DMS114 treated with DMSO at 0.1 percent for 48 hours (cell line): ENCODE data around the gene SLC16A10.
"Not testable (repeated sequence)": the region's sequence is repeated elsewhere in the genome, so short reads cannot be mapped to it uniquely, and the experiment has no call there.

ENCODE experiments used
- DNase-seq: peaks from one replicate; lab custom pipeline; 2025; ENCODE audit not compliant: unreplicated experiment; lab: John Stamatoyannopoulos, UW

The SLC16A10 gene

DNA sequence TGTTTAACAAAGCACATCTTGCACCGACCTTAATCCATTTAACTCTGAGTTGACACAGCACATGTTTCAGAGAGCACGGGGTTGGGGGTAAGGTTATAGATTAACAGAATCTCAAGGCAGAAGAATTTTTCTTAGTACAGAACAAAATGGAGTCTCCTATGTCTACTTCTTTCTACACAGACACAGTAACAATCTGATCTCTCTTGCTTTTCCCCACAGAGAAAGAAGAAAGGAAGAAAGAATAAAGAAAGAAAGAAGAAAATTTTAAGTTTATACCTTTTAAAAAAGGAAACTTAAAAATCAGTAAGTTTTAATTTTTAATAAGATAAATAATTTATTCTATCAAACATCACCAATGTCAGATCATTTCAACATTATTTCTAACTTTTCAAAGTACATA lies 168.5 kb downstream of the SLC16A10 start:
- not testable (repeated sequence) for DNase-seq

DNA sequence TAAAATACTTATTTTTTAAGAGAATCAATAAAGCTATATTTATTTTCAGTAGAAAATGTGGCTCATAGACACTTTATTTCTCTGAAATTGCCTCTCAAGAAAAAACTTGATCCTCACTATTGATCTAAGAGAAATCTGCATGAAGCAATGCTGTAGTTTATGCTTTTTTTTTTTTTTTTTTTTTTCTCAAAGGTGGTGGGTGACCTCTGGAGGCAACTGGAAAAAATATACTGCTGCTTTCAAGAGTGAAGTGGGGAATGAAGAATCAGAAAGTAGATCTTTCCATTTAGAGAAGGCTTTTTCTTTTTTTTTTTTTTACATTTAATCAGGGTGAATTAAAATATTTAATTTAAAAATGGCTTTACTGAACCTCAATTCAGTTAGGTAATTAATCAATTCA lies 169.3 kb downstream of the SLC16A10 start:
- DNase-seq = peak; percentile 7

DNA sequence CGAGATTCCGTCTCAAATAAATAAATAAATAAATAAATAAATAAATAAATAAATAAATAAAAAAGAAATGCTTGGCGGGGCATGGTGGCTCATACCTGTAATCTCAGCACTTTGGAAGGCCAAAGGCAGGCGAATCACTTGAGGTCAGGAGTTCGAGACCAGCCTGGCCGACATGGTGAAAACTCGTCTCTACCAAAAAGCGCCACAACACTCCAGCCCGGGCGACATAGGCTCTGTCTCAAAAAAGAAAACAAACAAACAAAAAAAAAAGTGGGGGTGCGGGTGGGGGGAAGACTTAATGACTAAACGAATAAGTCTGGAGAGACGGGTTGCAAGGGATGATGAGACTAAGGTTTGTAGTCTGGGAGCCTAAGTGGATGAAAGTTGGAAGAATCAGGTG lies 170.7 kb downstream of the SLC16A10 start:
- no peak for DNase-seq

DNA sequence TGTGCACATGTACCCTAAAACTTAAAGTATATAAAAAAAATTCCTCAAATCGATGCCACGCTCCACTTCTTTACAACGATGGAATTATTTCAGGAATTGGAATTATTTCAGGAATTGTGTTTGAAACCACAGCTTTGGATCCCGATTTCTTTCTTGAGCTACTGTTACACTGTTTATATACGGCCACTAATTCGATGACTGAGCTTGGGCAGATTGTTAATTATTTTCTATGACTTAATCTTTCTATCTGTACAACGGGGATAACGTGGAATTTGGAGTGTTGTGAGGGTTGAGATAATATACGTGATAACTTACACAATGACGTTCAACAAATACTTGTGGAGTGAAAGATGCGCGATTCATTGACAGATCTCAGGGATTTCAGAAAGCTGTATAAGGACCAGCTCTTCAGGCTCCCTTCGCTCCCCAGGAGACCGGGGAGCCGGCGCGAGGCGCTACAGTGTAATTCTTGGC lies 171.3 kb downstream of the SLC16A10 start:
- DNase-seq = no peak

DNA sequence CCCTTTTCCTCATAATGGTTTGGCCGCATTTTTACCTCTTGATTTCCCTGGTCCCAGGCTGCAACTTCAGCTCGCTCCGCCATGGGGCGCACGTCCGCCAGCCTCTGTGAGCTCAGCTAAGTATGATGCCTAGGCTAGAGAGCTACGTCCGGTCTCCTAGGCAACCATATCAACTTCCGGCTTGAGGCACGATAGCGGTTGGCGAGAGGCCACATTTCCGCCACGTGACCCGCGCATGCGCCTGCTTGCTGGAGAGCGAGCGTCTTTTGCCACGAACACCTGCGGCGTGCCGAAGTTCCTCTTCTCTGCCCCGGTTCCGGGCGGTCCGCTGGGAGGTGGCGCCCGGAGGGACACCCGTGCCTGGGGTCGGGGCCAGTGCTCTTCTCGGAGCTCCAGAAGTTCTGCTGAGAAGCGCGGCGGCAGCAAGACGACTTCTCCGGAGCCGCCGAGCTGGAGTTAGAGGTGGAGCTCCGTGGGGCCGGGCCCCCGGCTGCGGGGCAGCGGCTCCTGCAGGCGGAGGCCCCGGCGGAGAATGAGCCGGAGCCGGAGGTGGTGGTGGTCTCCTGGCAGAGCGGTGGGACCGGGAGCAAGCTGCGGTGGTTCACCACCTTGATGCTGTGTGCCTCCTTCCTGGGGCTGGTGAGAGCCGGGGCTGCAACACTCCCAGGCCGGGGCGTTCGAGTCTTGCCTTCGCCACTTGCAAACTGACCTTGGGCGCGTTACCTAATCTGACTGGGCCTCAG lies 172.0 kb downstream of the SLC16A10 start:
- peak; percentile 98 for DNase-seq

DNA sequence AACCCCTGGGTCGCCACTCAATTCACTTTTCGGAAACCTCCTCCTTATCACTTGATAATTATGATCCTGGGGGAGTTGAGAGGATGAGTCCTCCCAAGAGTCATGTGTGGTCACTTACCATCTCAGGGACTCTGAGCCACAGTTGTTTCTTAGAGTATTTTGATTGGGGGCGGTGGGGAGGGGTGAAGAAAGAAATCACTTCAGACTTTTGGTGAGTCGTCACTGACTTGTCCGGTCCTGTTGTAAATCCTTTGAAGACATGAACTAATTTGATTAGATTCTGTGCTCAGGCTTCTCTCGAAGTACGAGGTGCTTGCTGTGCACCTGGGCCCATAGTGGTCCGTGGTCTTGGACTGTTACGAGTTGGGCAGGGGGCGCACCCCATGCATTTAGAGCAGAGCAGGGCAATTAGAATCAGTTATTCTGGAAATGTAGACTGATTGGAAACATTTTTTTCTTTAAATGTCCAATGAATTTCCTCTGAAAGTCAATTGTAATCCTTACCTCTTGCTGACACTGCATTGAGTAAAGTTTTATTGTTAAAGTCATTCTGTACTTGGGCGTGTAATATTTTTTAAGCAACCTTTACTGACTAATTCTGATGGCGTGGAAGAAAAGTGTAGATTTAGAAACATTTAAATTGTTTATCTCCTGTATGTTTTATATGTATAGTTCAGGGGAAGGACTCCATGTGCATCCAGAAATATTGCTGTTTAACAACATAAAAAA lies 173.4 kb downstream of the SLC16A10 start:
- DNase-seq = no peak

DNA sequence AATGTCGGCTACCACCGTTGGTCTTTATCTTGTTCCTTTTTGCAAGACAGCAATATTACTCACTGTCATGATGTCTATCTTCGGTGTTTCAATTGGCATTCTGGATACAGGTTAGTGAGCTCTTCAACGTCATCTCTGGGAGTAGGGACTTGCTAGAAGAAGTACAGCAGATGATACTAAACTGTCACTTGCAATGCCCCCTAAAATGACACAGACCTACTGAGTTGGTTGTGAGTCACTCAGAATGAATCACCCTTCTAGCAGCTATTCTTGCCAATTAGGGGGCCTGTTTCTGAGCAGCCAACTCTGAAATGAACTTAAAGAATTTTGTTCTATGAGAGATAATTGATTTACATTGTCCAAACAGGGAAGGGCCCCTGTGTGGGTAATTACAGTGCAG lies 176.5 kb downstream of the SLC16A10 start:
- no peak for DNase-seq

DNA sequence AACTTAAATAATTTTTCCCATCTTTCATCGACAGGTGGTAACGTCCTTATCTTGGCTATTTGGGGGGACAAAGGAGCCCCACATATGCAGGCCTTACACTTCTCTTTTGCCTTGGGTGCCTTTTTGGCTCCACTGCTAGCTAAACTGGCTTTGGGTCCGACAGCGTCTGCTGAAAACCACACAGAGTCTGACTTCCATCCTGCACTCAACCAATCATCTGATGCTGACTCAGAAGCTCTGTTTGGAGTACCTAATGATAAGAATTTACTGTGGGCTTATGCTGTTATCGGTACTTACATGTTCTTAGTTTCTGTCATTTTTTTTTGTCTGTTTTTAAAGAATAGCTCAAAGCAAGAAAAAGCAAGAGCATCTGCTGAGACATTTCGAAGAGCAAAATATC lies 178.5 kb downstream of the SLC16A10 start:
- no peak for DNase-seq

DNA sequence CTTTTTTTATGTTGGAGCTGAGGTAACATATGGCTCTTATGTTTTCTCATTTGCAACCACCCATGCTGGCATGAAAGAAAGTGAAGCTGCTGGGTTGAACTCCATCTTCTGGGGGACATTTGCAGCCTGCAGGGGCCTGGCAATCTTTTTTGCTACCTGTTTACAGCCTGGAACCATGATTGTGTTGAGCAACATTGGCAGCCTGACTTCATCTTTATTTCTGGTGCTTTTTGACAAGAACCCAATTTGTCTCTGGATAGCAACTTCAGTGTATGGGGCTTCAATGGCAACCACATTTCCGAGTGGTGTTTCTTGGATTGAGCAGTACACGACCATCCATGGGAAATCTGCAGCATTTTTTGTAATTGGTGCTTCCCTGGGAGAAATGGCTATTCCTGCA lies 179.0 kb downstream of the SLC16A10 start:
- no peak for DNase-seq

DNA sequence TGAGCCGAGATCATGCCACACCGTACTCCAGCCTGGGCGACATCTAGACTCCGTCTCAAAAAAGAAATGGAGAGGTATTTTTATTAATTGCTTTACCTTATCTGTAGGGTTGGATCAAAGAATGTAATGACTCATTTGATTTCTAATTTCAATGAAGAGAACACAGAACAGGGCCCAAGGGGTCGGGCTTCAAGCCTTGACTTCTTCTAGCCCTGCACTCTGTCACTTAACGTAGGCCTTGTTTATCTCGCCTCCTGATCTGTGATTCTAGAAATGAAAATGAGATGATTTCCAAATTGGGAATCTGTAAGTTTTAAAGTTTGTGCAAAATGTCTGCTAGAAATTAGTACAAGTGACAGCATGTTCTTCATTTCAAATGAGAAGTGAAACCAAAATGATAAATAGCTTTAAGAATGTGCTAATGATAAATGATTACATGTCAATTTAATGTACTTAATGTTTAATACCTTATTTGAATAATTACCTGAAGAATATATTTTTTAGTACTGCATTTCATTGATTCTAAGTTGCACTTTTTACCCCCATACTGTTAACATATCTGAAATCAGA lies 180.5 kb downstream of the SLC16A10 start:
- no peak for DNase-seq

DNA sequence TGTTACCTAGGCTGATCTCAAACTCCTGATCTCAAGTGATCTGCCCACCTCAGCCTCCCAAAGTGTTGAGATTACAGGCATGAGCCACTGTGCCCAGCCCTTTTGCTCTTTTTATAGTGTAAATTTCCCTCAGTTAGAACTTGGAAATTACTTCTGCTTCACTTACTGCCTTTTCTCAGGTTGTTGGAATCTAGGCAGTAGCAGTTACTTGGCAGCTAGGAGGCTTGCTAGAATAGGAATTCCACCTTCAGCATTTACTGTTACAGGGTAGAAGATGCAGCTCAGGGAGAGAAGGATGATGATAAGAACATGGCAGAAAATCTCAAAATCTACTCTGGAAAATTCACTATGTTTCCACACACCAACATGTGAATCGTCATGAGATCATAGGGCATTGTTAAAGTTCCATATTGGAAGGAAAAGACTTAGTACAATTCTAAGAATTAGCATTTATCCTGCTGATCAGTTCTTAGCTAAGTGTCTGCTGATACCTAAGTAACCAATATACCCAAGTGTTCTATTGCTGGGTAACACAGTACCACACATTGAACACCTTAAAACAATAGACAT lies 182.2 kb downstream of the SLC16A10 start:
- DNase-seq = no peak

DNA sequence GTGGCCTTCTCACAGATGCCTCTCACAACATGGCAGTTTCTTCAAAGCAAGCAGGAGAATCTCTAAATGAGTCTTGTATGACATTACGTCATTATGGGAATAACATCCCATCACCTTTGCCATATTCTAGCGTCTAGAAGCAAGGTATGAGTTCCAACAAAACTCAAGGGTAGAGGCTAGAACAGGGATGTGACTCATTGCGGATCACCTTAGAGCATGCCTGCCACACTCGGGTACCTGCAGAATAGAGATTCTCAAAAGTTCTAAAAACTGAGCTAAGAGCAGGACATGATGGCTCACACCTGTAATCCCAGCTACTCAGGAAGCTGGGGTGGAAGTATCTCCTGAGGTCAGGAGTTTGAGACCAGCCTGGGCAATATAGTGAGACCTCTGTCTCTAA lies 182.8 kb downstream of the SLC16A10 start:
- DNase-seq = no peak

DNA sequence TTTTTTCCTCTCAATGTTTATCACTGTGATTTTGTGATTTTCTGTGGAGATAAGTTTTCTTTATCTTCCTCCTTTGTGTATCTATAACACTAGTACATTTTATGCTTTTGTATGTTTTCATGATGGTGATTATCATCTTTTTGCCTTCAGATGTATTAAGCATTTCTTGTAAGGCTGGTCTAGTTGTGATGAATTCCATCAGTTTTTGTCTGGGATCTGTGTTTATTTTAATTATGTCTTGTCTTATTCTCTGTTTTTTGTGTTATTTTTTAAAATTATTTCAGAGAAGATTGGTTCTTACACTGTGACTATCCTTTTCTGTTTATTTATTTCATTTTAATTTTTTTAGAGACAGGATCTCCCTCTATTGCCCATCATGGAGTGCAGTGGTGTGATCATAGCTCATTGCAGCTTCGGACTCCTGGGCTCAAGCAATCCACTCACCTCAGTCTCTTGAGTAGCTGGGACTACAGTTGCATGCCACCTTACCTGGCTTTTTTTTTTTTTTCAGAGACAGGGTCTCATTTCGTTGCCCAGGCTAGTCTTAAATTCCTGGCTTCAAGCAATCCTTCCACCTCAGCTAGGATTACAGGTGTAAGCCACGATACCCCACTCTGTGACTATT lies 187.4 kb downstream of the SLC16A10 start:
- no peak for DNase-seq

DNA sequence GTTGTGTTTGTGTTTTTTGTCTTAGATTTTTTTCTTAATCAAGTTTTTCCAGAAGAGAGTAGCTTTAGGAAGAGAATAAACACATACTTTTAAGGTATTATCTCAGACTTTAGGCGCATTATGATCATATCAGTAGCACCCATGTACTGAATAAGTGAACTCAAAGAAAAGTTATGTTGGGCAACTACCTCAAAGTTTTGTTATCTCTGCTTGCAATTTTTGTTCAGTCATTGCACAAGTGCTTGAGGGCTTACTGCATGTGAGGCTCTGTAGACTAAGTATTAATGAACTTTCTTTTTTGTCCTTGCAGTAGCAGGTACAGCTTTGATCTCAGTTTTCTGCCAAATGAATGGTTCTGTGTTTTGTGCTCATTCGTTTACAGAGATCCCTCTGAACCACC lies 189.0 kb downstream of the SLC16A10 start:
- DNase-seq = no peak

DNA sequence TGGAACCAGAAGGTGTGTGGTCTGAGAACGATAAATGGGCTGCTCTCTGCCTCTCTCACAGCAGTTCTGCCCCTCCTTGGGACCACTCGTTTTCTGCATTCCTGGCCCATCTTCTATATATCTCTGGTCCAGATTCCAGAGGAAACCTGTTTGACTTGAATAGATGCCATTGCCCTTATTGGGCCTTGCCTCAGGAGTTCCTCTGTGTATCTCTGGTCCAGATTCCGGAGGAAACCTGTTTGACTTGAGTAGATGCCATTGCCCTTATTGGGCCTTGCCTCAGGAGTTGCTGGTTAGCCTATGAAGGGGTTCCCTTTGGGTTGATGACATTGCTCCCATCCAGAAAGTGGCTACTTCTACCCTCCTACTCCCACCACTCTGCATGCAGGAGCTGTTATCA lies 189.4 kb downstream of the SLC16A10 start:
- DNase-seq = no peak

DNA sequence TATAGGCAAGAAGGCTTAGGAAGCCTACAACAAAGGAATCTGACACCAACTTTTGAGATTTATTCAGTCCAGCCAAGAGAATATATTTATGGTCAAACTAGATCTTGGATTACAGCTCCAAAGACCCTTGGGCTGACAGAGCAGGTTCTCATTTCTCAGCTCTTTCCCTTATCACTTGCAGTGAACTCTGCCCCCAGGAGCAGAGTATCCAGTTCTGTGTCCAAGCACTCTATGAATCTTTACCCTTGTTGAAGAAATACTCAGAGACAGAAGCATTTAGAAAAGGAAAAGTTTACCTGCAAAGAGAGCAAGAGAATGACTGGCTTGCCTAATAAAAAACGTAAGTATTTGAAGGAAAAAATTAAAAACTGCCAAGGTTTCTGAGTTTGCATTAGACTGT lies 190.5 kb downstream of the SLC16A10 start:
- no peak for DNase-seq

DNA sequence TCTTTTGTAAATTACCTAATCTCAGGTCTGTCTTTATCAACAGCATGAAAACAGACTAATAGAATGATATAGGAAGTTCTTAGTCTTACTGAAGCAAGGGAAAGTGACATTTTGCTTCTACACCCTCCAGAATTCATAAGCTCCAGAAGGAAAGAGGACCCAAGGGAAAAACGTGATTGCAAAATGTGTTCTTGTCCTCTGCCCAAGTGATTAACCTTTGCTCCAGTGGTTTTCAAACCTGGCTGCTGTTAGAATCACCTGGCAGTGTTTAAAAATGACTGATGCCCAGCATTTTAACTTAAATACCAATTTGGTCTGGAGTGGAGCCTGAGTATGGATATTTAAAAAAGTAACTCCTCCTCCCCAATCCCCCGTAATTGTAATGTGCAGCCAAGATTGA lies 191.4 kb downstream of the SLC16A10 start:
- DNase-seq = no peak

DNA sequence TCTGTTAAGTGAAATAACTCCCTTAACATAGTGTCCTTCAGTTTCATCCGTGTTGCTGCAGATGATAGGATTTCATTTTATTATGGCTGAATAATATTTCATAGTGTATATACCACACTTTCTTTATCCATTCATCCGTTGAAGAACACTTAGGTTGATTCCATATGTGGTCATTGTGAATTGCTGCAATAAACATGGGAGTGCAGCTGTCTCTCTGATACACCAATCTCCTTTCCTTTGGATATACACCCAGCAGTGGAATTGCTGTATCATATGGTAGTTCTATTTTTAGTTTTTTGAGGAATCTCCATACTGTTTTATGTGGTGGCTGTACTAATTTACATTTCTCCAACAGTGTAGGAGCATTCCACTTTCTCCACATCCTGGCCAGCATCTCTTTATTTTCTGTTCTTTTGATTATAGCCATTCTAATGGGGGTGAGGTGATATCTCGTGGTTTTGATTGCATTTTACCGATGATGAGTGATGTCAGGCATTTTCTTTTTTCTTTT lies 193.2 kb downstream of the SLC16A10 start:
- no peak for DNase-seq
